ENCODE results near the gene TFPT. TPM values are rescaled to one million over a fixed set of nuclear protein-coding genes. Genes with fewer than 3 reads are reported as not detected.

The TFPT gene
- total and polyA plus RNA-seq, 2 of the 13 experiments (the other 11 are each of a cell fraction or from before 2014, with no cell fraction given), result 8.4 to 10.7 TPM

- TF ChIP-seq PHF5A (CRISPR knock-in tag; IDR thresholded peaks at IDR 0.05; ENCODE audit: low read depth, unreplicated experiment), result no peak
- TF ChIP-seq POGZ (CRISPR knock-in tag; IDR thresholded peaks at IDR 0.05), result peak; percentile 73
- no peak; the same call in 1 of the 2 replicates for TF ChIP-seq ETV6 (CRISPR knock-in tag; conservative IDR thresholded peaks at IDR 0.05)
- TF ChIP-seq IRX3 (CRISPR knock-in tag; IDR thresholded peaks at IDR 0.05; ENCODE audit: borderline replicate concordance, low read depth), result no peak
- TF ChIP-seq, protein P1, sequence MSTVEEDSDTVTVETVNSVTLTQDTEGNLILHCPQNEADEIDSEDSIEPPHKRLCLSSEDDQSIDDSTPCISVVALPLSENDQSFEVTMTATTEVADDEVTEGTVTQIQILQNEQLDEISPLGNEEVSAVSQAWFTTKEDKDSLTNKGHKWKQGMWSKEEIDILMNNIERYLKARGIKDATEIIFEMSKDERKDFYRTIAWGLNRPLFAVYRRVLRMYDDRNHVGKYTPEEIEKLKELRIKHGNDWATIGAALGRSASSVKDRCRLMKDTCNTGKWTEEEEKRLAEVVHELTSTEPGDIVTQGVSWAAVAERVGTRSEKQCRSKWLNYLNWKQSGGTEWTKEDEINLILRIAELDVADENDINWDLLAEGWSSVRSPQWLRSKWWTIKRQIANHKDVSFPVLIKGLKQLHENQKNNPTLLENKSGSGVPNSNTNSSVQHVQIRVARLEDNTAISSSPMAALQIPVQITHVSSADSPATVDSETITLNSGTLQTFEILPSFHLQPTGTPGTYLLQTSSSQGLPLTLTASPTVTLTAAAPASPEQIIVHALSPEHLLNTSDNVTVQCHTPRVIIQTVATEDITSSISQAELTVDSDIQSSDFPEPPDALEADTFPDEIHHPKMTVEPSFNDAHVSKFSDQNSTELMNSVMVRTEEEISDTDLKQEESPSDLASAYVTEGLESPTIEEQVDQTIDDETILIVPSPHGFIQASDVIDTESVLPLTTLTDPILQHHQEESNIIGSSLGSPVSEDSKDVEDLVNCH (CRISPR knock-in tag; IDR thresholded peaks at IDR 0.05), result peak; percentile 68; the same call in 1 of the 2 replicates
- TF ChIP-seq ZNF775 (CRISPR knock-in tag; IDR thresholded peaks at IDR 0.05; ENCODE audit: borderline replicate concordance), result 0 out of 2 replicates have a peak, but pooled peaks have one; percentile 63
- no peak for TF ChIP-seq NCOA1 (CRISPR knock-in tag; IDR thresholded peaks at IDR 0.05)
- TF ChIP-seq SP4 (CRISPR knock-in tag; IDR thresholded peaks at IDR 0.05), result peak; percentile 75; the same call in 1 of the 2 replicates
- peak; percentile 39; the same call in 1 of the 2 replicates for TF ChIP-seq SAFB2 (CRISPR knock-in tag; IDR thresholded peaks at IDR 0.05; ENCODE audit: borderline replicate concordance, low read depth)
- TF ChIP-seq KLF12 (CRISPR knock-in tag; IDR thresholded peaks at IDR 0.05; ENCODE audit: borderline replicate concordance), result 0 out of 2 replicates have a peak, but pooled peaks have one; percentile 63
- peak; percentile 100 for TF ChIP-seq ATF1 (CRISPR knock-in tag; IDR thresholded peaks at IDR 0.05)
- no peak for TF ChIP-seq PLRG1 (conservative IDR thresholded peaks at IDR 0.05)
- TF ChIP-seq, protein P2, sequence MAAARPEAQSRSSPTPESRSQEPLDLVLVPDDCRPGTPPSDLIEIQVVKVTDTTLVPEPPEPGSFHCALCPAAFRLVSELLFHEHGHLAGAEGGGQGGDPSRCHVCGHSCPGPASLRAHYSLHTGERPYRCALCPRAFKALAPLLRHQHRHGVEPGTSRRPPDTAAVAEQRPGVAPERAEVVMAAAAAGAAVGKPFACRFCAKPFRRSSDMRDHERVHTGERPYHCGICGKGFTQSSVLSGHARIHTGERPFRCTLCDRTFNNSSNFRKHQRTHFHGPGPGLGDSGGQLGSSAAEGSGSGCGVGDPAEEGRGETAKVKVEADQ (CRISPR knock-in tag; IDR thresholded peaks at IDR 0.05; ENCODE audit: borderline replicate concordance), result peak; percentile 62; the same call in 1 of the 2 replicates
- no peak for TF ChIP-seq ZNF660 (CRISPR knock-in tag; IDR thresholded peaks at IDR 0.05; ENCODE audit: borderline replicate concordance, low read depth)
- TF ChIP-seq ZBTB49 (CRISPR knock-in tag; IDR thresholded peaks at IDR 0.05; ENCODE audit: borderline replicate concordance), result no peak
- TF ChIP-seq ZNF567 (CRISPR knock-in tag; IDR thresholded peaks at IDR 0.05; ENCODE audit: borderline replicate concordance), result no peak
Observed at GRCh38 chr19:54115109-54116063, at the start of gene TFPT, which contains the start of gene PRPF31 (continued).
